Loucy (cell line): ENCODE results near the gene SLC30A3.
A peak's percentile ranks its signal among the peaks of the same experiment; 100 is the strongest.

Source experiments
- H2AFZ ChIP-seq: fragments of 200-600 bp; sonication (generic); 2 replicates; pipeline ENCODE4 v1.6.0; 2016; ENCODE audit warnings: antibody characterized with exemption, mild to moderate bottlenecking, low read length, moderate library complexity
- H3F3A ChIP-seq: fragments of 200-600 bp; 2 replicates; pipeline ENCODE4 v1.6.0; 2016; ENCODE audit warnings: antibody characterized with exemption, low read depth, mild to moderate bottlenecking
- H3K27me3 ChIP-seq: fragments of 200-600 bp; sonication (generic); 2 replicates; pipeline ENCODE4 v1.6.1; 2014; ENCODE audit warnings: low read length, mild to moderate bottlenecking; ENCODE audit not compliant: insufficient read depth, poor library complexity, severe bottlenecking
- H3K36me3 ChIP-seq: fragments of 200-600 bp; sonication (generic); 2 replicates; pipeline ENCODE4 v1.6.1; 2016; ENCODE audit warnings: low read length; ENCODE audit not compliant: insufficient read depth
- H3K4me1 ChIP-seq: fragments of 200-600 bp; sonication (generic); 2 replicates; pipeline ENCODE4 v1.5.1; 2014; ENCODE audit warnings: low read length, mild to moderate bottlenecking; ENCODE audit not compliant: insufficient read depth, poor library complexity, severe bottlenecking
- H3K4me2 ChIP-seq: fragments of 200-600 bp; sonication (generic); 2 replicates; pipeline ENCODE4 v1.6.0; 2014; ENCODE audit warnings: antibody characterized with exemption, low read length, low read depth, mild to moderate bottlenecking; ENCODE audit not compliant: poor library complexity, severe bottlenecking
- H3K4me3 ChIP-seq: fragments of 200-600 bp; sonication (generic); 2 replicates; pipeline ENCODE4 v1.5.1; 2014; ENCODE audit warnings: low read length, mild to moderate bottlenecking, mixed read lengths; ENCODE audit not compliant: poor library complexity, severe bottlenecking
- H3K79me2 ChIP-seq: fragments of 200-600 bp; sonication (generic); 2 replicates; pipeline ENCODE4 v1.6.1; 2014; ENCODE audit warnings: low read length; ENCODE audit not compliant: insufficient read depth
- H3K9ac ChIP-seq: fragments of 200-600 bp; sonication (generic); 2 replicates; pipeline ENCODE4 v1.6.0; 2014; ENCODE audit warnings: mild to moderate bottlenecking, low read depth, low read length, moderate library complexity; ENCODE audit not compliant: poor library complexity, severe bottlenecking
- H3K9me2 ChIP-seq: fragments of 200-600 bp; sonication (generic); replicated peaks from 2 replicates; pipeline ENCODE4 v1.6.1; 2016; ENCODE audit warnings: low read depth, low read length, mixed read lengths
- H3K9me3 ChIP-seq: fragments of 200-600 bp; sonication (generic); 2 replicates; pipeline ENCODE4 v1.6.1; 2014; ENCODE audit warnings: mild to moderate bottlenecking, antibody characterized with exemption, low read length, low read depth; ENCODE audit not compliant: insufficient read depth
- H4K20me1 ChIP-seq: fragments of 200-600 bp; sonication (generic); 2 replicates; pipeline ENCODE4 v1.6.0; 2014; ENCODE audit warnings: antibody characterized with exemption, low read length, mild to moderate bottlenecking; ENCODE audit not compliant: insufficient read depth, poor library complexity, severe bottlenecking
- CTCF ChIP-seq: fragments of 200-600 bp; sonication (generic); conservative IDR thresholded peaks from 2 replicates; pipeline ENCODE4 v1.5.1; 2014; ENCODE audit warnings: mild to moderate bottlenecking, antibody characterized with exemption, low read length
- EZH2phosphoT487 ChIP-seq: fragments of 200-600 bp; IDR thresholded peaks from 2 replicates; pipeline ENCODE4 v1.6.1; 2018; ENCODE audit warnings: antibody characterized with exemption, mild to moderate bottlenecking, moderate library complexity, borderline replicate concordance

Gene SLC30A3

GRCh38 chr2:27294928-27295327 is 32.1 kb upstream of the SLC30A3 start:
- Histone ChIP-seq H3K4me2 (no peak overlapping the region), H3K9me2 (no peaks in the 10 kb centered on the region), H3F3A (no peaks in the 10 kb centered on the region), H3K4me3 (no peak overlapping the region), H3K79me2 (no peaks in the 10 kb centered on the region), H3K9me3 (no peaks in the 10 kb centered on the region), H3K9ac (no peak overlapping the region), H4K20me1 (no peaks in the 10 kb centered on the region), H3K36me3 (no peaks in the 10 kb centered on the region), H3K27me3 (no peaks in the 10 kb centered on the region), H2AFZ (no peak overlapping the region), H3K4me1 (no peaks in the 10 kb centered on the region)
- TF ChIP-seq EZH2phosphoT487 (no peak), CTCF (no peak)

DNA sequence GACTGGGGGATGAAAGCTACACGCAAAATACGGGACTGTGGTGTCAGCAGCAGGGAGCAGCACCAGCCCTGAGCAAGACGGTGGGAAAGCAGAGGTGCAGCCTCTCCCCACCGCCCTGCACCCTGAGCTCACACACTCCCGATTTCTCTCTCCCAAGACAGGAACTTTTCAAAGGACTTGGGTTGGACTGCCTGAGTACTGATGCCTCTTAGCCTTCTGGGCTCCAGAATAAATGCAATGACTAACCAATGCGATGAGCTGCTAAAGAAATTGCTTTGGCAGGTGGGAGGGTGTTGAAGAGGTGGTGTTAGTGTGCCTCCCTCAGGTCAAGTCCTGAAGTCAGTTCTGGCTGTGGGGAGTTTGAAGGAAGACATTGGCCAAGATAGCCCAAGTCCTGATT is 29.0 kb upstream of the SLC30A3 start:
- H3K4me3 ChIP-seq = no peak overlapping the region
- H3K9ac ChIP-seq = no peak overlapping the region
- no peaks in the 10 kb centered on the region for H3F3A ChIP-seq
- no peaks in the 10 kb centered on the region for H3K4me1 ChIP-seq
- peak; percentile 45 for TF ChIP-seq CTCF
- TF ChIP-seq EZH2phosphoT487 = no peak
- H3K9me2 ChIP-seq = no peaks in the 10 kb centered on the region
- H3K79me2 ChIP-seq = no peaks in the 10 kb centered on the region
- H2AFZ ChIP-seq = no peak overlapping the region
- H3K36me3 ChIP-seq = no peaks in the 10 kb centered on the region
- no peaks in the 10 kb centered on the region for H3K27me3 ChIP-seq
- no peaks in the 10 kb centered on the region for H4K20me1 ChIP-seq
- H3K4me2 ChIP-seq = no peak overlapping the region
- H3K9me3 ChIP-seq = no peaks in the 10 kb centered on the region

GRCh38 chr2:27290549-27290948 is 27.7 kb upstream of the SLC30A3 start:
- Histone ChIP-seq H4K20me1 (no peaks in the 10 kb centered on the region), H3K4me2 (no peak overlapping the region), H3K4me1 (no peaks in the 10 kb centered on the region), H3F3A (no peaks in the 10 kb centered on the region), H3K27me3 (no peaks in the 10 kb centered on the region), H3K9me2 (no peaks in the 10 kb centered on the region), H3K79me2 (no peaks in the 10 kb centered on the region), H3K36me3 (no peaks in the 10 kb centered on the region), H2AFZ (no peak overlapping the region), H3K4me3 (no peak overlapping the region), H3K9me3 (no peaks in the 10 kb centered on the region), H3K9ac (no peak overlapping the region)
- TF ChIP-seq CTCF (no peak), EZH2phosphoT487 (no peak)
